ENCODE measurements around the gene SEC23B.

SEC23B gene

DNA sequence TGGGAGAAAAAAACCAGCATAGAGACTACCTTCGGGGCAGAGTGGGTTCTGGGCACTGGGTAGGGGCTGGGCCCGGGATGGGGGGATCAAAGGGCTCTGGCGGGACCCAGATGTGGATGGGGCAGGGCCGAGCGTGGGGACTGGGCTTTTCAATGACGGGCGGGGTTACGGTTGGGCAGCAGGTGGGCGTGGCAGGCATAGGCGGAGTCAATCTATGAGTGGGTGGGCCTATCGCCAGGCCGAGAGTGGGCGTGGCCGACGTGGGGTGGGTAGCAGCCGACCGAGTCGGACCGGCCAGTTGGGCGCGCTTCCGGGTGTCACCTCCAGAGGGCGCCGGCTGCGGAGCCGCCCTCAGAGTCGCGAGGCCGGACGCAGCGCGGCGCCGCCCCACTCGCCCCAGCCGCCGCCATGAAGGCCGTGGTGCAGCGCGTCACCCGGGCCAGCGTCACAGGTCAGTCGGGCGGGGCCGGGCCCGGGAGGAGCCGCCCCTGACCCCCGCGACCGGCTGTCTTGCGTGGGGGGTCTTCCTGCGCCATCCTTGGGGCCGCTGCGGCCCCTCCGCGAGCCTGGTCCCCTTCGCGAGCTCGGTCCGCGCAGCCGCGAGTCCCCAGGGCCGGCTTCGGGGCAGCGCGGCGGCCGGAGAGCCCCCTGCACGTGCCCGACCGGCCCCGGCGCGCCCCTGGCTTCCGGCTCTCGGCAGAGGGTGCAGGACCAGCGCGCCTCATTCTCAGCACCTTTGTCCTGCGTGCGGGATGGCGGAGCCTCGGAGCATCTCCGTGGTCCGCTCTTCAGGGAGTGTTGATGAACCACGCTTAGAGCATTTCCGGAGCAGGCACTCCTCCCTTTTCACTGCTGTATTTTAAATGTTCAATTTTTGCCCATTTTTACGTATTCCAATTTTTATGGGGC is 80.2 kb downstream of the SEC23B start, which contains the start of gene DTD1:
DTD1 (plus strand) TSS at position 390 of the 909 bp plus-strand sequence; CDS start at position 409, 19 bp downstream.
- ATAC-seq, result peak; percentile 87
- peaks cover 23% of the 10 kb centered on the region for H3K4me1 Mint-ChIP-seq
- H3K9me3 Mint-ChIP-seq, result no peaks in the 10 kb centered on the region
- peak; percentile 96 for DNase-seq
- H3K4me3 Mint-ChIP-seq, result peak within 1 kb of the TSS; percentile 90
- peaks cover 4% of the 10 kb centered on the region for H3K27me3 Mint-ChIP-seq
- H3K36me3 Mint-ChIP-seq (ENCODE audit: low read depth), result no peaks in the 10 kb centered on the region
- H3K27ac Mint-ChIP-seq, result peak within 1 kb of the TSS; percentile 77

DNA sequence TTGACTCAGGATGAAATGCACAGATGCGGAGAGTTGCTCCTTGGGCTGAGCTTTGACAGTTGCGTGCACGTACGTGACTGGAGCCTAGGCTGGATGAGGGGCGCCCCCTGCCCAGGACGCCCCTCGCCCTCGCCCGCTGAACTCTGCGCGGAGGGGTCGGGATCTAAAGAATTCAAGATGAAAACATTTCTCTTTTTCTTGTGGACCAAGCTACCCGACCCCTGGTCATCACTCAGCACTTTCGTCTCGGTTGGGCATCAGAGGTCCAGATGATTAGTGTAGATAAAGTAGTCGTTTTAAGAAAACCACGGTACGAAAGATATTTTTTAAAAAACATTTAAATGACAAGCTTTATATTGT is 80.8 kb downstream of the SEC23B start:
- H3K27me3 Mint-ChIP-seq, result peaks cover 4% of the 10 kb centered on the region
- no peaks in the 10 kb centered on the region for H3K9me3 Mint-ChIP-seq
- H3K4me3 Mint-ChIP-seq, result peak overlapping the region; percentile 90
- no peaks in the 10 kb centered on the region for H3K36me3 Mint-ChIP-seq (ENCODE audit: low read depth)
- ATAC-seq (no peak), DNase-seq (peak; percentile 14)
- peaks cover 23% of the 10 kb centered on the region for H3K4me1 Mint-ChIP-seq
- peak overlapping the region; percentile 77 for H3K27ac Mint-ChIP-seq

DNA sequence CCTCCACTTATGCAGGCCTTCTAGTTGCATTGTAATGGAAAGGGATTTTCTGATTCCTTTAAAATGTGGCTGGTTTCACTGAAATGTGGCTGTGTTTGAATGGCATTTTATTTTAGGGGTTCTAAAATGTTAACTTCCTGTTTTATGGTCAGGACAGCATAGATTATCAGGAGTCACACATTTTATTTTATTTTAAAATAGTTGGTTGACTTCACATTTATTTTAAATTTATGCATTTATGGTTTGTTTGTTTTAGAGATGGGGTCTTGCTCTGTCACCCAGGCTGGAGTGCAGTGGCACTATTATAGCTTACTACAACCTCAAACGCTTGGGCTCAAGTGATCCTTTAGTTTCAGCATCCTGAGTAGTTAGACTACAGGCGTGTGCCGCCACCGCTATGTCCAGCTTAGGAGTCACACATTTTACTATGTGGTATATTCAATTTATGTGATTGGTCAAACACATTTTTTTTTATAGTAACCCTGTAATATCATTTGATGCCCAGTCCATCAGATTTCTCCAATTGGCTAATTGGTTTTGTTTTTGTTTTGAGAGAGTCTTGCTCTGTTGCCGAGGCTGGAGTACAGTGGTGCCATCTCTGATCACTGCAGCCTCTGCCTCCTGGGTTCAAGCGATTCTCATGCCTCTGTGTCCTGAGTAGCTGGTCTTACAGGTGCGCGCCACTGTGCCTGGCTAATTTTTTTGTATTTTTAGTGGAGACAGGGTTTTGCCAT is 82.4 kb downstream of the SEC23B start:
- Mint-ChIP-seq H3K4me1 (peaks cover 23% of the 10 kb centered on the region), H3K27me3 (no peaks in the 10 kb centered on the region), H3K36me3 (ENCODE audit: low read depth) (peaks cover 3% of the 10 kb centered on the region), H3K4me3 (peak overlapping the region; percentile 90), H3K9me3 (no peaks in the 10 kb centered on the region), H3K27ac (no peak overlapping the region)
- DNase-seq, result no peak
- ATAC-seq, result no peak

DNA sequence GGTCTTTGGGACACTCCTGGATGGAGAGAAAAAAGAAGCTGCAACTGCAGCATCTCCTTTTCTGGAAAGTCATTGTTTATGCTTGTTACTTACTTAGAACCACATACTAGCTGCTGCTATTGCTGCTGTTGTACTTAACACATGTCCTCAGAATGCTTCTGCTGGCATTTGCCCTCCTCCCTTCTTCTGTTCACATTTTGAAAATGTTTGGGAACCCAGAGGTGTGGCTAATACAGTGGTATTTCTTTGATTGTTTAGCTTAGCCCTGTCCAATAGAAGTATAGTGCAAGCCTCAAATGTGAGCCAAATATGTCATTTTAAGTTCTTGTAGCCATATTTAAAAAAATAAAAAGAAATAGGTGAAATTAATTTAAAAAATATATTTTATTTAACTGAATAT is 88.5 kb downstream of the SEC23B start:
- DNase-seq (no peak), ATAC-seq (no peak)
- H3K27me3 Mint-ChIP-seq, result no peaks in the 10 kb centered on the region
- H3K27ac Mint-ChIP-seq, result no peak overlapping the region
- peaks cover 26% of the 10 kb centered on the region for H3K36me3 Mint-ChIP-seq (ENCODE audit: low read depth)
- no peaks in the 10 kb centered on the region for H3K9me3 Mint-ChIP-seq
- H3K4me3 Mint-ChIP-seq, result no peak overlapping the region
- no peaks in the 10 kb centered on the region for H3K4me1 Mint-ChIP-seq

DNA sequence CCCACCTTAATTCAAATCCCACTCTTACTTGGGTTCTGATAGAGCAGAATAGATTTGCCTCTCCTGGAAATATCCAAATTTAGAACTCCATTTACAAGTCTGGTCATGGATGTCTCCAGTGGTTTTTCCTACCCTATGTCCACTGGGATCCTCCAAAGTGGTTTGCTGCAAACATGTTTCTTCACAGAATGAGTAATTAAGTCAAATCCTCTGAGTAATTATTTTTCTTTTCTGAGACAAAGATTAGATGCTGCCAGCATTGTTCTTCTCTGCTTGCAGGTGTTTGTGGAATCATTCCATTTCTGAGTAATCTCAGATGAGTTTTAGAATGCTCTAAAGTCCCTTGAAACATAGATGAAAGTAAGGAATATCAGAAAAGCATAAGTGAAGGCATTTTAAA is 102.0 kb downstream of the SEC23B start:
- no peaks in the 10 kb centered on the region for H3K27me3 Mint-ChIP-seq
- peaks cover 7% of the 10 kb centered on the region for H3K4me1 Mint-ChIP-seq
- peaks cover 3% of the 10 kb centered on the region for H3K36me3 Mint-ChIP-seq (ENCODE audit: low read depth)
- H3K27ac Mint-ChIP-seq, result no peak overlapping the region
- DNase-seq (no peak), ATAC-seq (no peak)
- no peak overlapping the region for H3K4me3 Mint-ChIP-seq
- H3K9me3 Mint-ChIP-seq, result no peaks in the 10 kb centered on the region
